ENCODE results near the gene CDKAL1.
"Not testable (repeated sequence)": the region's sequence is repeated elsewhere in the genome, so short reads cannot be mapped to it uniquely, and the experiment has no call there.

The CDKAL1 gene

GRCh38 chr6:20725235-20725634, 191.0 kb downstream of the CDKAL1 start:
- CTCF ChIA-PET, POLR2A ChIA-PET, DNase-seq: not testable (repeated sequence)

GRCh38 chr6:20729086-20729485, 194.8 kb downstream of the CDKAL1 start:
- H3K27me3 ChIP-seq (replicated peaks in 2 of 5; ENCODE audit: control insufficient read depth in 4 of 5, insufficient read depth in 5 of 5, low read length in 4 of 5): no peaks in the 10 kb centered on the region
- H3K4me1 ChIP-seq (ENCODE audit: control extremely low read depth in 1 of 4, control insufficient read depth in 4 of 4, insufficient read depth in 4 of 4, low read length in 3 of 4): peaks cover 0 to 3% (median 0%) of the 10 kb centered on the region in 4 experiments
- DNase-seq: no peak
- peaks cover 0 to 5% (median 2%) of the 10 kb centered on the region in 4 experiments for H3K36me3 ChIP-seq (ENCODE audit: control insufficient read depth in 4 of 4, insufficient read depth in 4 of 4, low read length in 3 of 4)
- no peaks in the 10 kb centered on the region for H3K9me3 ChIP-seq (ENCODE audit: control extremely low read depth in 1 of 5, control insufficient read depth in 4 of 5, insufficient read depth in 2 of 5, low read depth in 1 of 5, low read length in 4 of 5)
- H3K4me3 ChIP-seq (ENCODE audit: control insufficient read depth in 1 of 7, extremely low read depth in 1 of 7, insufficient read depth in 4 of 7, low read depth in 2 of 7, low read length in 6 of 7): no peak overlapping the region
- H3K27ac ChIP-seq (ENCODE audit: insufficient read depth in 1 of 2, low read depth in 1 of 2, low read length in 2 of 2, poor library complexity in 1 of 2, severe bottlenecking in 2 of 2): no peak overlapping the region
- ChIA-PET CTCF (interaction anchor here (1.0 to 1.2 kb wide), 2 partner anchors 11 to 15 kb away, joined by 3 read pairs; no protein-coding TSS in a partner anchor), POLR2A (no interaction called here)
- WGBS (ENCODE audit: insufficient coverage): 100% methylated on average over 1 of the region's 1 CpG

More at GRCh38 chr6:20725235-20725634, 191.0 kb downstream of the CDKAL1 start:
- H3K27me3 ChIP-seq (replicated peaks in 2 of 5; ENCODE audit: control insufficient read depth in 4 of 5, insufficient read depth in 5 of 5, low read length in 4 of 5); H3K36me3 ChIP-seq (ENCODE audit: control insufficient read depth in 4 of 4, insufficient read depth in 4 of 4, low read length in 3 of 4); H3K4me3 ChIP-seq (ENCODE audit: control insufficient read depth in 1 of 7, extremely low read depth in 1 of 7, insufficient read depth in 4 of 7, low read depth in 2 of 7, low read length in 6 of 7); H3K27ac ChIP-seq (ENCODE audit: insufficient read depth in 1 of 2, low read depth in 1 of 2, low read length in 2 of 2, poor library complexity in 1 of 2, severe bottlenecking in 2 of 2); H3K4me1 ChIP-seq (ENCODE audit: control extremely low read depth in 1 of 4, control insufficient read depth in 4 of 4, insufficient read depth in 4 of 4, low read length in 3 of 4); H3K9me3 ChIP-seq (ENCODE audit: control extremely low read depth in 1 of 5, control insufficient read depth in 4 of 5, insufficient read depth in 2 of 5, low read depth in 1 of 5, low read length in 4 of 5): not testable (repeated sequence)
- WGBS (ENCODE audit: insufficient coverage): 100% methylated on average over 2 of the region's 3 CpGs

GRCh38 chr6:20732362-20732761, 198.1 kb downstream of the CDKAL1 start:
- DNase-seq; POLR2A ChIA-PET; H3K4me1 ChIP-seq (ENCODE audit: control extremely low read depth in 1 of 4, control insufficient read depth in 4 of 4, insufficient read depth in 4 of 4, low read length in 3 of 4); H3K36me3 ChIP-seq (ENCODE audit: control insufficient read depth in 4 of 4, insufficient read depth in 4 of 4, low read length in 3 of 4); H3K27me3 ChIP-seq (replicated peaks in 2 of 5; ENCODE audit: control insufficient read depth in 4 of 5, insufficient read depth in 5 of 5, low read length in 4 of 5); CTCF ChIA-PET; H3K9me3 ChIP-seq (ENCODE audit: control extremely low read depth in 1 of 5, control insufficient read depth in 4 of 5, insufficient read depth in 2 of 5, low read depth in 1 of 5, low read length in 4 of 5); H3K27ac ChIP-seq (ENCODE audit: insufficient read depth in 1 of 2, low read depth in 1 of 2, low read length in 2 of 2, poor library complexity in 1 of 2, severe bottlenecking in 2 of 2); H3K4me3 ChIP-seq (ENCODE audit: control insufficient read depth in 1 of 7, extremely low read depth in 1 of 7, insufficient read depth in 4 of 7, low read depth in 2 of 7, low read length in 6 of 7): not testable (repeated sequence)
- over 99% methylated on average over 8 of the region's 8 CpGs for WGBS (ENCODE audit: insufficient coverage)

- 85% methylated on average over 3 of the region's 3 CpGs for WGBS (ENCODE audit: insufficient coverage)
- no peak overlapping the region for H3K27ac ChIP-seq (ENCODE audit: insufficient read depth in 1 of 2, low read depth in 1 of 2, low read length in 2 of 2, poor library complexity in 1 of 2, severe bottlenecking in 2 of 2)
- H3K4me1 ChIP-seq (ENCODE audit: control extremely low read depth in 1 of 4, control insufficient read depth in 4 of 4, insufficient read depth in 4 of 4, low read length in 3 of 4): peaks cover 0 to 4% (median 0%) of the 10 kb centered on the region in 4 experiments
- H3K27me3 ChIP-seq (replicated peaks in 2 of 5; ENCODE audit: control insufficient read depth in 4 of 5, insufficient read depth in 5 of 5, low read length in 4 of 5): no peaks in the 10 kb centered on the region
- peaks cover 0 to 5% (median 2%) of the 10 kb centered on the region in 4 experiments for H3K36me3 ChIP-seq (ENCODE audit: control insufficient read depth in 4 of 4, insufficient read depth in 4 of 4, low read length in 3 of 4)
- no peak for DNase-seq
- POLR2A ChIA-PET: no interaction called here
- no peak overlapping the region for H3K4me3 ChIP-seq (ENCODE audit: control insufficient read depth in 1 of 7, extremely low read depth in 1 of 7, insufficient read depth in 4 of 7, low read depth in 2 of 7, low read length in 6 of 7)
- no peaks in the 10 kb centered on the region for H3K9me3 ChIP-seq (ENCODE audit: control extremely low read depth in 1 of 5, control insufficient read depth in 4 of 5, insufficient read depth in 2 of 5, low read depth in 1 of 5, low read length in 4 of 5)
- CTCF ChIA-PET: no interaction called here
These were observed 198.6 kb downstream of the CDKAL1 start for GRCh38 chr6:20732896-20733295.

- no peak for DNase-seq
- WGBS (ENCODE audit: insufficient coverage): no CpG with 5 or more reads among the region's 3 CpGs
- CTCF ChIA-PET: interaction anchor here (0.9 kb wide), 1 partner anchor 11 kb away, joined by 3 read pairs; no protein-coding TSS in a partner anchor
These were observed 203.7 kb downstream of the CDKAL1 start for GRCh38 chr6:20737912-20738311.

GRCh38 chr6:20740088-20740487, 205.8 kb downstream of the CDKAL1 start:
- DNase-seq: no peak
- H3K4me1 ChIP-seq (ENCODE audit: control extremely low read depth in 1 of 4, control insufficient read depth in 4 of 4, insufficient read depth in 4 of 4, low read length in 3 of 4): peaks cover 0 to 1% (median 0%) of the 10 kb centered on the region in 4 experiments
- no peaks in the 10 kb centered on the region for H3K27me3 ChIP-seq (replicated peaks in 2 of 5; ENCODE audit: control insufficient read depth in 4 of 5, insufficient read depth in 5 of 5, low read length in 4 of 5)
- WGBS (ENCODE audit: insufficient coverage): 100% methylated on average over 3 of the region's 4 CpGs
- peaks cover 0 to 17% (median 2%) of the 10 kb centered on the region in 4 experiments for H3K36me3 ChIP-seq (ENCODE audit: control insufficient read depth in 4 of 4, insufficient read depth in 4 of 4, low read length in 3 of 4)
- H3K4me3 ChIP-seq (ENCODE audit: control insufficient read depth in 1 of 7, extremely low read depth in 1 of 7, insufficient read depth in 4 of 7, low read depth in 2 of 7, low read length in 6 of 7): no peak overlapping the region
- no peak overlapping the region for H3K27ac ChIP-seq (ENCODE audit: insufficient read depth in 1 of 2, low read depth in 1 of 2, low read length in 2 of 2, poor library complexity in 1 of 2, severe bottlenecking in 2 of 2)
- ChIA-PET POLR2A (no interaction called here), CTCF (no interaction called here)
- peaks cover 0 to 6% (median 0%) of the 10 kb centered on the region in 5 experiments for H3K9me3 ChIP-seq (ENCODE audit: control extremely low read depth in 1 of 5, control insufficient read depth in 4 of 5, insufficient read depth in 2 of 5, low read depth in 1 of 5, low read length in 4 of 5)

More at GRCh38 chr6:20737912-20738311, 203.7 kb downstream of the CDKAL1 start:
- H3K9me3 ChIP-seq (ENCODE audit: control extremely low read depth in 1 of 5, control insufficient read depth in 4 of 5, insufficient read depth in 2 of 5, low read depth in 1 of 5, low read length in 4 of 5): peaks cover 0 to 6% (median 0%) of the 10 kb centered on the region in 5 experiments
- no peak overlapping the region for H3K27ac ChIP-seq (ENCODE audit: insufficient read depth in 1 of 2, low read depth in 1 of 2, low read length in 2 of 2, poor library complexity in 1 of 2, severe bottlenecking in 2 of 2)
- H3K36me3 ChIP-seq (ENCODE audit: control insufficient read depth in 4 of 4, insufficient read depth in 4 of 4, low read length in 3 of 4): peaks cover under 1 to 17% (median 4%) of the 10 kb centered on the region in 4 experiments
- POLR2A ChIA-PET: no interaction called here
- peaks cover 0 to 1% (median 0%) of the 10 kb centered on the region in 4 experiments for H3K4me1 ChIP-seq (ENCODE audit: control extremely low read depth in 1 of 4, control insufficient read depth in 4 of 4, insufficient read depth in 4 of 4, low read length in 3 of 4)
- no peaks in the 10 kb centered on the region for H3K27me3 ChIP-seq (replicated peaks in 2 of 5; ENCODE audit: control insufficient read depth in 4 of 5, insufficient read depth in 5 of 5, low read length in 4 of 5)
- no peak overlapping the region for H3K4me3 ChIP-seq (ENCODE audit: control insufficient read depth in 1 of 7, extremely low read depth in 1 of 7, insufficient read depth in 4 of 7, low read depth in 2 of 7, low read length in 6 of 7)

- WGBS (ENCODE audit: insufficient coverage): 100% methylated on average over 1 of the region's 4 CpGs
- ChIA-PET POLR2A (no interaction called here), CTCF (no interaction called here)
These were observed 206.5 kb downstream of the CDKAL1 start for GRCh38 chr6:20740727-20741126.

More at GRCh38 chr6:20740727-20741126, 206.5 kb downstream of the CDKAL1 start:
- H3K27me3 ChIP-seq (replicated peaks in 2 of 5; ENCODE audit: control insufficient read depth in 4 of 5, insufficient read depth in 5 of 5, low read length in 4 of 5): no peaks in the 10 kb centered on the region
- no peak for DNase-seq
- H3K36me3 ChIP-seq (ENCODE audit: control insufficient read depth in 4 of 4, insufficient read depth in 4 of 4, low read length in 3 of 4): peaks cover 0 to 17% (median 2%) of the 10 kb centered on the region in 4 experiments
- H3K27ac ChIP-seq (ENCODE audit: insufficient read depth in 1 of 2, low read depth in 1 of 2, low read length in 2 of 2, poor library complexity in 1 of 2, severe bottlenecking in 2 of 2): no peak overlapping the region
- H3K4me1 ChIP-seq (ENCODE audit: control extremely low read depth in 1 of 4, control insufficient read depth in 4 of 4, insufficient read depth in 4 of 4, low read length in 3 of 4): peaks cover 0 to 1% (median 0%) of the 10 kb centered on the region in 4 experiments
- no peak overlapping the region for H3K4me3 ChIP-seq (ENCODE audit: control insufficient read depth in 1 of 7, extremely low read depth in 1 of 7, insufficient read depth in 4 of 7, low read depth in 2 of 7, low read length in 6 of 7)
- H3K9me3 ChIP-seq (ENCODE audit: control extremely low read depth in 1 of 5, control insufficient read depth in 4 of 5, insufficient read depth in 2 of 5, low read depth in 1 of 5, low read length in 4 of 5): peaks cover 0 to 6% (median 0%) of the 10 kb centered on the region in 5 experiments

All from common myeloid progenitor, CD34-positive (primary cell).